Activated CD8-positive, alpha-beta memory T cell treated with anti-CD3 and anti-CD28 coated beads, Interleukin-2, amount 10 ng/mL, durations not matched to agents 7 days and 5 days (primary cell): ENCODE data around the gene LIF. TPM values are rescaled to one million over a fixed set of nuclear protein-coding genes. Genes with fewer than 3 reads are reported as not detected.
A peak's percentile ranks its signal among the peaks of the same experiment; 100 is the strongest.

Experiments
- ATAC-seq: fragments of 150-1000 bp; cut with Tn5 transposase; one replicate; pipeline ENCODE4 v1.10.0; 2021; ENCODE audit warnings: moderate library complexity
- CTCF ChIA-PET: fragments of 350-600 bp; sonication (Branson Sonifier 250); formaldehyde crosslinking; loops from one replicate; lab custom pipeline; 2021; ENCODE audit warnings: antibody characterized with exemption; lab: Charles Lee
- DNase-seq: peaks from one replicate; pipeline ENCODE4 v3.0.0-alpha.2; 2020
- H3K27ac Mint-ChIP-seq: one replicate; pipeline ENCODE4 v1.8.0; 2021; ENCODE audit warnings: mild to moderate bottlenecking, mixed read lengths
- H3K27me3 Mint-ChIP-seq: one replicate; pipeline ENCODE4 v1.8.0; 2021; ENCODE audit warnings: mixed read lengths
- H3K36me3 Mint-ChIP-seq: one replicate; pipeline ENCODE4 v1.8.0; 2021; ENCODE audit warnings: mild to moderate bottlenecking, mixed read lengths
- H3K4me1 Mint-ChIP-seq: one replicate; pipeline ENCODE4 v1.8.0; 2021; ENCODE audit warnings: mixed read lengths
- H3K4me3 Mint-ChIP-seq: one replicate; pipeline ENCODE4 v1.8.0; 2021; ENCODE audit warnings: mild to moderate bottlenecking, moderate library complexity, mixed read lengths
- H3K9me3 Mint-ChIP-seq: one replicate; pipeline ENCODE4 v1.8.0; 2022; ENCODE audit warnings: low read depth, mixed read lengths
- total RNA-seq, 2 experiments: library from RNA; stranded (reverse); gene quantifications; one replicate each; pipeline ENCODE4 v1.2.3, GENCODE V29; 2021

The LIF gene
- total RNA-seq, 2 experiments from 2014 or later = 107 to 304 TPM

DNA sequence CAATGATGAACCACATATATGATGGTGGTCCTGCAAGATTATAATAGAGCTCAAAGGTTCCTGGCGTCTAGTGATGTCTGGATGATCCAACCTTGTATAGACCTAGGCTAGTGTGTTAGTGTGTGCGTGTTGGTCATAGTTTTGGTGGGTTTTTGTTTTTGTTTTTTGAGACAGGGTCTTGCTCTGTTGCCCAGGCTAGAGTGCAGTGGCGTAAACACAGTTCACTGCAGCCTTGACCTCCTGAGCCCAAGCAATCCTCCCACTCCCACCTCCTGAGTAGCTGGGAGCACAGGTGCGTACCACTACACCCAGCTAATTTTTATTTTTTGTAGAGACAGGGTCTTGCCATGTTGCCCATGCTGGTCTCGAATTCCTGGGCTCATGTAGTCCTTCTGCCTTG lies 33.4 kb upstream of the LIF start:
- Mint-ChIP-seq H3K4me1 (peaks cover 70% of the 10 kb centered on the region), H3K4me3 (no peak overlapping the region), H3K9me3 (no peaks in the 10 kb centered on the region), H3K36me3 (peaks cover 6% of the 10 kb centered on the region), H3K27ac (no peak overlapping the region), H3K27me3 (no peaks in the 10 kb centered on the region)
- DNase-seq (no peak), ATAC-seq (no peak)
- CTCF ChIA-PET = interaction anchor here (0.7 to 4.1 kb wide), 6 partner anchors 8 to 107 kb away, joined by 4 to 20 read pairs (median 8); partner anchors contain the start of genes OSM and RNF215

DNA sequence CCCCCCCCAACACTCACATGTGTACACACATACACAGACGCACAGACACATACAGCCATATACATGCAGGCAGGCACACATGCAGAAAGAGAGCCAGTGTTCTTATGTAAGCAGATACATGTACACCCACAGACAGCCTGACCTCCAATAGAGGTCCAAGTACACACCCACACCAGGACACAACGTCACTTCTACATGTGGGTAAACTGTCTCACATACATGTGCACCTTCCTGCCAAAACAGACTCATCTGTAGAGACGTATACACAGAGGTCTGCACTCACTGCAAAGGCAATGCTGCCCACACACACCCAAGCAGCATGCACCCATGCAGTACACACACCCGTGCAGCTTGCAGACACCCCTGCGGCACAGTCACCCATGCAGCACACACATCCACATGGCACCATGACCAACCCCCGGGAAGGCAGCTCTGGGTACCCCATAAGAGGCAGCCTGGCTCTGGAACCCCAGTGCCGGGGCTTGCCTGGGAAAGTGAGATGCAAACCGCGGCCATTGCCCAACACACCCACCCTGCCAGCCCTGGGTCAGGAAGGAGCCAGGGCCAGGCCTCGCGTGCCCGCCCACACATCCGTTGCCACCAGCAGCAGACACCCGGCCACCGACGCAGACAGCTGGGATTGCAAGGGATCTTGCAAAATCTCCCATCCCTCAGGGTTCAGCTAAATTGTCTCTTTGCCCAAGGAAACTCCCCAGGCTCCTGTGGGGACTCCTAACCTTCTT lies 32.7 kb upstream of the LIF start:
- Mint-ChIP-seq H3K4me1 (peaks cover 70% of the 10 kb centered on the region), H3K27me3 (no peaks in the 10 kb centered on the region), H3K4me3 (no peak overlapping the region), H3K27ac (no peak overlapping the region), H3K9me3 (no peaks in the 10 kb centered on the region), H3K36me3 (peaks cover 10% of the 10 kb centered on the region)
- no peak for DNase-seq
- CTCF ChIA-PET = interaction anchor here (0.7 to 4.1 kb wide), 6 partner anchors 9 to 108 kb away, joined by 3 to 20 read pairs (median 6); partner anchors contain the start of genes RNF215 and TBC1D10A
- ATAC-seq = no peak

DNA sequence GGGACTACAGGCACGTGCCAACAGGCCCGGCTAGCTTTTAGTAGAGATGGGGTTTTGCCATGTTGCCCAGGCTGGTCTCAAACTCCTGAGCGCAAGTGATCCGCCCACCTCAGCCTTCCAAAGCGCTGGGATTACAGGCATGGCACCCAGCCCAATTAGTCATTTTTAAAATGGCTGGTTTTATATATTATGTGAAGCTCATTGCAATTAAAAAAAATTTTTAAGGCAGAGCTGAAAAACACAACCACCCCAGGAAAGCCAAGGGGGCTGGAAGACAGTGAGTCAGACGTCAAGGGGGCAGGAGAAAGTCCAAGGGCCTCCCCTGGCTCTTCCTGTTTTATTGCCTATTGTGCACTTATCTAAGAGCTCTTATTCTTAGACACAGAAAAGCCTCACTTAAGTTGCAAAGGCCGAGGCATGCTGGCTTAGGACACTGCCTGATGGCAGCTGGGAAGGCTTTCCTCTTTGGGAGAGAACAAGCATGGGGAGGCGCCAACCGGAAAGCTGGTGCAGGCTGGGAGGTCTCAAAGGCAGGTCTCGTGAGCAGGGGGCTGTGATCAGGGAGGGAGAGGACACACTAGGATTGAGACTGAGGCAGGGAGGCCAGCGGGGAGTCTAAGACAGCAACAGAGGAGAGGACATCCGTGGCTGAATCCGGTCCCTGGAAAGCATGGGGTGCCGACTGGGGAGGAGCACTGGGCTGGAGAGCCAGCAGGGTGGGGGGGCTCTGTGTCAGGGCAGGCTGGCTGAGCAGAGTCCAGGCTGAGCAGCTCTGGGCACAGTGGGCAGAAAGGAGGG lies 31.2 kb upstream of the LIF start:
- DNase-seq (no peak), ATAC-seq (no peak)
- Mint-ChIP-seq H3K36me3 (peaks cover 14% of the 10 kb centered on the region), H3K27me3 (no peaks in the 10 kb centered on the region), H3K9me3 (no peaks in the 10 kb centered on the region), H3K4me3 (no peak overlapping the region), H3K4me1 (peaks cover 70% of the 10 kb centered on the region), H3K27ac (no peak overlapping the region)
- CTCF ChIA-PET = interaction anchor here (1.1 to 4.1 kb wide), 5 partner anchors 8 to 110 kb away, joined by 5 to 20 read pairs (median 8); partner anchors contain the start of gene RNF215

DNA sequence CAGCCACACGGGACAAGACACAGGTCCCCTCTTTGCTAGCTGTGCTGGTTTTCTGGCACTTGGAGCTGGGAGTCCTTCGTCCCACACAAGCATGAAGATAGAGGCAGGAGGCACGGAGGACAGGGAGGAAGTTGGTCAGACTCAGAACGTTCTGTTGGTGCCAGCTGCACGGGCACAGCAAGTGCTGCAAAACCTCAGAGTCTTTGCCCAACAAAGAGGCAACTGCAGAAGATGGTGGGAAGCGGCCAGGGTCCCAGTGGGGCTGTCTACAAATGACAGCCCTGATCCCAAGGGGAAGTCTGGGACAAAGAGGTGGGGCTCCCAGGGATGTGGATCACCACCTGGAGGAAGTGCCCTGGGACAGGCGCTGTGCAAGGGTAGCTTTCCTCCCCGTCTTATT lies 29.5 kb upstream of the LIF start:
- ATAC-seq = no peak
- H3K27ac Mint-ChIP-seq = peak overlapping the region; percentile 50
- no peaks in the 10 kb centered on the region for H3K9me3 Mint-ChIP-seq
- H3K27me3 Mint-ChIP-seq = no peaks in the 10 kb centered on the region
- peaks cover 69% of the 10 kb centered on the region for H3K4me1 Mint-ChIP-seq
- no peak overlapping the region for H3K4me3 Mint-ChIP-seq
- peaks cover 24% of the 10 kb centered on the region for H3K36me3 Mint-ChIP-seq
- CTCF ChIA-PET = interaction anchor here (0.8 to 2.4 kb wide), 8 partner anchors 10 to 168 kb away, joined by 3 to 8 read pairs (median 4); partner anchors contain the start of genes OSM and RNF215
- DNase-seq = no peak

DNA sequence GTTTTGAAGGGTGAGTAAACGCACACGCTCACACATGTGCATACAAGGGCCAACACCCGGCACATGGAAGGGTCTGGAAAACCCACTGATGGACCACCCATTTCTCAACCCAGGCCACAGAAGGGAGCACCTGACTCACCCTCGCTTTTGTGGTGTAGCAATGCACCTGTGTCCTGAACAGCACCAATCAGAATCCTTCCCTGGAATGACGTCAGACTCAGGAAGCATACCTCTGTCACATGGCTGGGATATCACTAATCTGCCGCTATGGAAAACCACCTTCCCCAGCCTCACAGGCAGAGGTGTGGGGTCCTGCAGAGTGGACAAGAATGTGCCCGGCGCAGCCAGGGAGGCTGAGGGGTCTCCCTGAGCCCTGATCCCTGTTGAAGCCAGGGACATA lies 29.1 kb upstream of the LIF start:
- Mint-ChIP-seq H3K36me3 (peaks cover 26% of the 10 kb centered on the region), H3K9me3 (no peaks in the 10 kb centered on the region), H3K27ac (peak overlapping the region; percentile 50), H3K27me3 (no peaks in the 10 kb centered on the region), H3K4me1 (peaks cover 69% of the 10 kb centered on the region), H3K4me3 (no peak overlapping the region)
- peak; percentile 43 for ATAC-seq
- CTCF ChIA-PET = interaction anchor here (0.8 to 2.4 kb wide), 8 partner anchors 10 to 167 kb away, joined by 3 to 8 read pairs (median 4); partner anchors contain the start of genes OSM and RNF215
- no peak for DNase-seq

DNA sequence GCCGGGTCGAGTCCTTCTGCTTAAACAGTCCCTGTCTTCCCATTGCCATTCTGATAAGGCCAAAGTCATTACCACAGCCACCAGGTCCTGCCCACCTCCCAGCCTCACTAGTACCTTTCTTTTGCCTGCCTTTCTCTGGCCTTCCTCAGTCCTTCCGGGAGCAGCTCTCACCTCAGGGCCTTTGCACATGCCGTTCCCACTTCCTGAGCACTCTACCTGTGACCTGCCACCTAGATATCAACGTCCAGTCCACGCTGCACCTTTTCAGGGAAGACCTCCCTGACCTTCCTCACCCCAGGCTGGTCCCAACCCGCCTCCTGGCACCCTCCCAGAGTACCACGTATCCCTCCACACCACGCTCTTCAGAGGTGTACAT lies 27.9 kb upstream of the LIF start:
- no peak overlapping the region for H3K4me3 Mint-ChIP-seq
- H3K27me3 Mint-ChIP-seq = no peaks in the 10 kb centered on the region
- H3K36me3 Mint-ChIP-seq = peaks cover 31% of the 10 kb centered on the region
- DNase-seq = no peak
- ATAC-seq = no peak
- peaks cover 65% of the 10 kb centered on the region for H3K4me1 Mint-ChIP-seq
- H3K27ac Mint-ChIP-seq = peak overlapping the region; percentile 30
- CTCF ChIA-PET = interaction anchor here (2.4 kb wide), 1 partner anchor 12 kb away, joined by 6 read pairs; no protein-coding TSS in a partner anchor
- no peaks in the 10 kb centered on the region for H3K9me3 Mint-ChIP-seq

DNA sequence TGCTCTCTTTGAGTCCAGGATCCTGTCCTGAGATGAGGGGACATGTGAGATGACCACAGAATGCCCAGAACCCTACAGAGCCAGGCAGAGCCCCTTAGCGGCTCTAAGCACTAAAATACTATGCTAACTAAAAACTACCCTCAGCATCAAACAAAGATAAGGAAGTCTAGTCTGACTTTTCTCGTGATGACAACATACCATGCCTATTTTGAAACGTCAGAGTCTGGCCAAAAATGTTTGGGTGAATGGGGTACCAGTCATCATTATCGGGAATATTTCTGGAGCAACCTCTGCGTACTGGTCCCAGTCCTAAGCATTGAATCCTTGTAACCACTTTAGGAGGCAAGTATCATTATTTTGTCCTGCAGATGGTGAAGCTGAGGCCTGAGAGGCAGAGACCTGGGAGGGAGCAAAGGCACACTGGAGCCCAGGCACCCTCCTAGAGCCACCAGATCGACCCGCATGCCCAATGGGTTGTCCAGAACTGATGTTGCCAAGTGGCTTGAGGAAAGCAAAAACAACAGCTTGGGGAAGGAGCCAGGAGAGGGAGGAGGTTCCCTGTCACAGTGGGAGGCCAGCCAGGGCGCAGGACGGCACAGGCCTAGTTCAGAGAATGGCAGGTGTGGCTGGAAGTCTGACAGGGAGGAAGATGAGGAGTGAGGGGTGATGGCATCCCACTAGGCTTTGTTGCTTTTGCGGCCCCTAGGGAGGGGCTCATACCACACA lies 27.3 kb upstream of the LIF start:
- peak overlapping the region; percentile 51 for H3K27ac Mint-ChIP-seq

DNA sequence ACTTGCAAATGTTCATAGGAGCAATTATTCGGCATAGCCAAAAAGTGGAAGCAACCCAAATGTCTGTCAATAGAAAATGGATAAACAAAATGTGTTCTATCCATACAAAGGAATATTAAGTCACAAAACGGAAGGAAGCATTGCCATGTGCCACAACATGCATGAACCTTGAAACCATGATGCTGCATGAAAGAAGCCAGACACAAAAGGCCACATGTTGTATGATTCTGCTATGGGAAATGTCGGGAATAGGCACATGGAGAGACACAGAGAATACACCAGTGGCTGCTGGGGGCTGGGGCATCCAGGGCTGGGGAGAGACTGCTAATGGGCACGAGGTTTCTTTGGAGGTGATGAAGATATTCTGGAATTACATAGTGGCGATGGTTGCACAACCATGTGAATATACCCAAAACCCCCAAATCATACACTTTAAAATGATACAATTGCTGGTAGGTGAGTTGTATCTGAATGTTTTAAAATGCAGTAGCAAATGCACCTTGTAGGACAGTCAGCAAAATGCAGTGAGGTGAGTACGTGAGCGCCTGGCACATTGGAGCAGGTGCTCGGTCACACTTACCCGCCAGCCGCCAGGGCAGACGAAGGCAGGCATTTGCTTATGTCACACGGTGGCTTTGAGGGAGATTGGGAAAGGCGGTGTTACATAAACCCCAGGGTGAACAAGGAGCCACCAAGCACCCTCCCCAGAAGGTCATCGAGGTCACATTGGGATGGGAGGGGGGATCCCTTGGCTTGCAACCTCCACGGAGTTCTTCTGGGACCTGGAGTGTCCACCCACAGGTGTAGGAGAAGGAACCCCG lies 26.4 kb upstream of the LIF start:
- H3K4me3 Mint-ChIP-seq = no peak overlapping the region
- H3K27ac Mint-ChIP-seq = peak overlapping the region; percentile 51
- CTCF ChIA-PET = no interaction called here
- peaks cover 67% of the 10 kb centered on the region for H3K4me1 Mint-ChIP-seq
- ATAC-seq = no peak
- DNase-seq = no peak
- no peaks in the 10 kb centered on the region for H3K9me3 Mint-ChIP-seq
- H3K36me3 Mint-ChIP-seq = peaks cover 37% of the 10 kb centered on the region
- H3K27me3 Mint-ChIP-seq = no peaks in the 10 kb centered on the region

More for the DNA sequence above, 27.3 kb upstream of the LIF start:
- Mint-ChIP-seq H3K36me3 (peaks cover 34% of the 10 kb centered on the region), H3K4me1 (peaks cover 65% of the 10 kb centered on the region), H3K4me3 (no peak overlapping the region), H3K27me3 (no peaks in the 10 kb centered on the region), H3K9me3 (no peaks in the 10 kb centered on the region)
- ATAC-seq = no peak
- DNase-seq = no peak
- CTCF ChIA-PET = no interaction called here

DNA sequence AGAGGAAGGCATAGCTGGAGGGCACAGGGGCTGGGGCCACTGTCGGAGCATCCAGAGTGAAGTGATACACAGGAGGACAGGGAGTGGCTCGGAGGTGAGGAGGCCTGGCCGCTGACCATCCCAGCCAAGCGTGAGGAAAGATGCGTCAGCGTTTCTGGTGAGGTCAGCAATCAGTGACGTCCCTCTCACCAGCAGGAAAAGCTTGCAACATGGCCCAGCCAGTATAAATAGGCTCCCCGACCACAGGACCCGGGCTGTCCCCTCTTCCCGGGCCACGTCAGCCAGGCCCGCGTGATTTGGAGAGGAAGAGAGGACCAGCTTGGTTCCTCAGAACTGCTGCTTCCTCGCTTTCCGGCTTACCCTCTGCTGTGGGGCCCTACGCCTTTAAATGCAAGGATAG lies 24.3 kb upstream of the LIF start:
- peaks cover 62% of the 10 kb centered on the region for H3K4me1 Mint-ChIP-seq
- no peaks in the 10 kb centered on the region for H3K27me3 Mint-ChIP-seq
- ATAC-seq = no peak
- no peaks in the 10 kb centered on the region for H3K9me3 Mint-ChIP-seq
- no peak for DNase-seq
- H3K27ac Mint-ChIP-seq = no peak overlapping the region
- peaks cover 42% of the 10 kb centered on the region for H3K36me3 Mint-ChIP-seq
- H3K4me3 Mint-ChIP-seq = no peak overlapping the region
- CTCF ChIA-PET = interaction anchor here (1.7 kb wide), 1 partner anchor 9 kb away, joined by 7 read pairs; no protein-coding TSS in a partner anchor

DNA sequence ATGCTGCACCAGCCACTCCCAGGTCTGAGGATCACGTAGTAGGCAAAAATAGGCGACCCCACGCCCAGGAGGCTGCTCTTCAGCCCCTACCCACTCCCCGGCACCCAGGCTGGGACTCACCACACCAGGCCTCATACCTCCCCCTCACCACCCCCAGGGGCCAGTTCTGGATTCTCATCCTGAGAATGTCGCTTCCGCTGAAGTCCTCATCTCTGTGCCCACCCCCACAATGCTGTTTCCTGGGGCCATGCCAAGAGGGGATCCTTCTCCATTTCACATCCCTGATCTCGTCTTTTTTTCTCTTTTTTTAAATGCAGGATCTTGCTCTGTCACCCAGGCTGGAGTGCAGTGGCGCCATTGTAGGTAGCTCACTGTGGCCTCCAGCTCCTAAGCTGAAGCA lies 21.8 kb upstream of the LIF start:
- Mint-ChIP-seq H3K27me3 (no peaks in the 10 kb centered on the region), H3K36me3 (peaks cover 62% of the 10 kb centered on the region), H3K27ac (peak overlapping the region; percentile 97), H3K4me3 (peak overlapping the region; percentile 98), H3K4me1 (peaks cover 55% of the 10 kb centered on the region), H3K9me3 (no peaks in the 10 kb centered on the region)
- CTCF ChIA-PET = interaction anchor here (1.3 to 2.3 kb wide), 6 partner anchors 12 to 154 kb away, joined by 5 to 9 read pairs (median 7); partner anchors contain the start of gene RNF215
- DNase-seq = no peak
- no peak for ATAC-seq

DNA sequence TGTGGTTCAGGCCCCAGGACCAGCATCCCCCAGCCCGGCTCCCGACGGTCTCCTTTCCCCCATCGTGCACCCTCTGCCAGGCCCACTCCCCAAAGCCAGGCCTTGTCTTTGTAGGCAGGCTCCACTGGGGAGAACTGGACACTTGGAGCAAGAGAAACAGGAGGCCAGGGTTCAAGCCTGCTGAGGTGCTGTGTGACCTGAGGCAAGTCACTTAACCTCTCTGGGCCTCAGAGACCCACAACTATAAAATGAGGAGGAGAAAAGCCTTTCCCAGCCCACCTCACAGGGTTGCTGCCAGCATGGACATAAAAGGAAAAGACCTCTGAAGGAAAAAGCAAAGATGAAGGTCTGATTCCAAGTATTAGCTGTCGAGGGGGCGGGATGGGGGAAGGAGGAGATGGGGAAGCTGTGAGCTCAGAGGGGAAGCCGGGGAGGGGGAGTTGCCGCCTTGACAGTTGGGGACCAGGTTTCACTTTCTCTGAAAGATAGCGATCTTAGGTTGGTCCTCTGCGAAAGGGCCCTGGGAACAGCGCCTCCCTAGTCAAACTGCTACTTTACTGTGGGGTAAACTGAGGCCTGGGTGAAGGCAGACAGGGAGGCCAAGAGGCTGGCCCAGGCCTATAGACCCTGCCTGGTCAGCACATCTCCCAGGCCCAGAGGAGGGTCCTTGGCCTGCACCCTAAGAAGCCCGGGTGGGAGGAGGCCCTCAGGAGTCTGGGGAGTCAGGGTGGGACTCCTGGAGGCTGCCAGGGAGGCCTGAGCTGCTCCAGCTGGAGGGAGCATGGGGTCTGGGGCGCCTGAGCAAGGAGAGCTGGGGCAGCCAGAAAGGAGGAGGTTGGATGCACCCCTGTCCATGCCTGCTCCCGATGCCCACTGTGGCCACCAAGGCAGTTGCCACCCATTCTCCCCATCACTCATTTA lies 21.1 kb upstream of the LIF start:
- Mint-ChIP-seq H3K4me1 (peaks cover 55% of the 10 kb centered on the region), H3K9me3 (no peaks in the 10 kb centered on the region), H3K27ac (peak overlapping the region; percentile 97), H3K36me3 (peaks cover 62% of the 10 kb centered on the region), H3K27me3 (no peaks in the 10 kb centered on the region), H3K4me3 (peak overlapping the region; percentile 98)
- CTCF ChIA-PET = interaction anchor here (0.9 to 2.4 kb wide), 10 partner anchors 12 to 159 kb away, joined by 3 to 9 read pairs (median 7); partner anchors contain the start of gene RNF215
- ATAC-seq (peak; percentile 21), DNase-seq (peak; percentile 88)
